Measurements from ENCODE around the gene EXPH5.

GRCh38 chr11:108543316-108543964 is 50.1 kb downstream of the EXPH5 start:
- TF ChIP-seq, protein P1, sequence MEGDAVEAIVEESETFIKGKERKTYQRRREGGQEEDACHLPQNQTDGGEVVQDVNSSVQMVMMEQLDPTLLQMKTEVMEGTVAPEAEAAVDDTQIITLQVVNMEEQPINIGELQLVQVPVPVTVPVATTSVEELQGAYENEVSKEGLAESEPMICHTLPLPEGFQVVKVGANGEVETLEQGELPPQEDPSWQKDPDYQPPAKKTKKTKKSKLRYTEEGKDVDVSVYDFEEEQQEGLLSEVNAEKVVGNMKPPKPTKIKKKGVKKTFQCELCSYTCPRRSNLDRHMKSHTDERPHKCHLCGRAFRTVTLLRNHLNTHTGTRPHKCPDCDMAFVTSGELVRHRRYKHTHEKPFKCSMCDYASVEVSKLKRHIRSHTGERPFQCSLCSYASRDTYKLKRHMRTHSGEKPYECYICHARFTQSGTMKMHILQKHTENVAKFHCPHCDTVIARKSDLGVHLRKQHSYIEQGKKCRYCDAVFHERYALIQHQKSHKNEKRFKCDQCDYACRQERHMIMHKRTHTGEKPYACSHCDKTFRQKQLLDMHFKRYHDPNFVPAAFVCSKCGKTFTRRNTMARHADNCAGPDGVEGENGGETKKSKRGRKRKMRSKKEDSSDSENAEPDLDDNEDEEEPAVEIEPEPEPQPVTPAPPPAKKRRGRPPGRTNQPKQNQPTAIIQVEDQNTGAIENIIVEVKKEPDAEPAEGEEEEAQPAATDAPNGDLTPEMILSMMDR (optimal IDR thresholded peaks at IDR 0.05 in 1 of 3, IDR thresholded peaks at IDR 0.05 in 1 of 3, conservative IDR thresholded peaks at IDR 0.05 in 1 of 3; ENCODE audit: extremely low read depth in 1 of 3, insufficient read depth in 2 of 3, low read length in 3 of 3) = no peak
- TF ChIP-seq EZH2 (IDR thresholded peaks at IDR 0.05; ENCODE audit: low read length) = no peak

Data from keratinocyte (primary cell).